ENCODE measurements around the gene KDM1B. TPM values are rescaled to one million over a fixed set of nuclear protein-coding genes. Genes with fewer than 3 reads are reported as not detected.
A peak's percentile ranks its signal among the peaks of the same experiment; 100 is the strongest.

KDM1B gene
- total and polyA plus RNA-seq, 9 of the 15 experiments (the other 6 are each of a cell fraction or from before 2014, with no cell fraction given): 1.4 to 58.9 (median 36.3) TPM

- TF ChIP-seq GMEB1 (CRISPR knock-in tag; IDR thresholded peaks at IDR 0.05) (no peak), DPF2 (IDR thresholded peaks at IDR 0.05) (no peak), ZNF316 (IDR thresholded peaks at IDR 0.05) (peak; percentile 48), PKNOX1 (IDR thresholded peaks at IDR 0.05) (peak; percentile 42; the same call in 1 of the 2 replicates), NFE2 (IDR thresholded peaks at IDR 0.05; ENCODE audit: low read depth) (peak; percentile 45), POLR2H (tag; IDR thresholded peaks at IDR 0.05; ENCODE audit: low read depth) (peak; percentile 48; the same call in 1 of the 2 replicates), MTA1 (IDR thresholded peaks at IDR 0.05; ENCODE audit: borderline replicate concordance) (no peak), MAFG (tag; conservative IDR thresholded peaks at IDR 0.05) (peak; percentile 54), SAFB2 (IDR thresholded peaks at IDR 0.05; ENCODE audit: borderline replicate concordance, low read depth, low read length, severe bottlenecking) (no peak), LEF1 (IDR thresholded peaks at IDR 0.05) (no peak), KDM1A (IDR thresholded peaks at IDR 0.05) (no peak), KDM4B (IDR thresholded peaks at IDR 0.05; ENCODE audit: borderline replicate concordance in 2 of 2, low read depth in 1 of 2) (no peak), SRSF9 (IDR thresholded peaks at IDR 0.05; ENCODE audit: borderline replicate concordance, low read depth, low read length) (no peak), PBX2 (CRISPR knock-in tag; IDR thresholded peaks at IDR 0.05; ENCODE audit: low read depth) (no peak), PBX2 (tag; conservative IDR thresholded peaks at IDR 0.05; ENCODE audit: low read depth) (peak; percentile 47; the same call in 1 of the 2 replicates), SMAD3 (CRISPR knock-in tag; conservative IDR thresholded peaks at IDR 0.05) (no peak), ZNF224 (CRISPR knock-in tag; IDR thresholded peaks at IDR 0.05) (no peak), ZBTB33 (CRISPR knock-in tag; IDR thresholded peaks at IDR 0.05) (no peak), ZNF165 (CRISPR knock-in tag; IDR thresholded peaks at IDR 0.05; ENCODE audit: borderline replicate concordance) (no peak), TBL1XR1 (IDR thresholded peaks at IDR 0.05; ENCODE audit: low read length in 2 of 2) (no peak), BRD4 (IDR thresholded peaks at IDR 0.05) (no peak), PCBP2 (IDR thresholded peaks at IDR 0.05; ENCODE audit: low read depth, low read length, poor library complexity, severe bottlenecking) (no peak), ETV5 (CRISPR knock-in tag; IDR thresholded peaks at IDR 0.05; ENCODE audit: low read depth) (no peak)
Observed at GRCh38 chr6:18244251-18244650, 89.0 kb downstream of the KDM1B start (continued).

Measured in K562 (cell line).